COLO829 (cell line): ENCODE measurements around the gene ADGRV1.

ENCODE experiments used
- DNase-seq: peaks from one replicate; pipeline ENCODE4 v3.0.0; 2012; ENCODE audit warnings: low spot score

Gene ADGRV1

DNA sequence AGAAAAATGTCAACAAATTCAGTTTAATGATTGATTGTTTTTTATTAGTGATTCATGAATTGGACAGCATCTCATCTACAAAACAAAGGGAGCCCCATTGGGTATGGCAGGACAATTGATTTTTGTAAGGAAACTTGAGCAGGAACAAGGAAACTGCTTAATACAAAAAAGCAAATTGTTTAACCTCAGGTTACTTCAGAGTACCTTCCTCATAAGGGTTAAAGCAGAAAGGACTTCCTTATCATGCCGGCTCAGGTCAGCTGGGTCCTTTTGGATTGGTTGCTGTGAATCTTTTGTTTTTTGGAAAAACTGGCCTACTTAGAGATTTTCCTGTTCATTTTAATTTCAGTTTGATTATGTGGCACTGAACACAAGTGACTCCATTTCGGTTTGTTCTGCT lies 612.7 kb downstream of the ADGRV1 start:
- DNase-seq: no peak

DNA sequence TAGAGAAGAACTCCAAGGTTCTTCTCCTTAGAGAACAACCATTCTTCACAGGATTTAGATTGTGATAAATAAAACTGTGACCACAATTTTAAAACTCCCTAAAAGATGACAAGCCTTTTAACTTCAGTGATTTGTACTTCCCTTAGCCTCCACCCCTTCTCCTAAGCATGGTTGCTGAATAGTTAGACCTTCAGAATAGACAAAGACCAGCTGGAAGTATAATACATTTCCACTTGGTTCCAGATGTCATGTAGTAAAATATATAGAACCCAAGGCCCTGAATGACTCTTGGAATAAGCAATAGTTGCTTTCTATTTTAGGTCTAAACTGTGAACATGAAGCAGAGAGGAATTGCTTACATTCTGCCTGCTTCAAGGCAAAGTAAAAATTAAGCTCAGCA lies 615.8 kb downstream of the ADGRV1 start:
- DNase-seq: no peak

DNA sequence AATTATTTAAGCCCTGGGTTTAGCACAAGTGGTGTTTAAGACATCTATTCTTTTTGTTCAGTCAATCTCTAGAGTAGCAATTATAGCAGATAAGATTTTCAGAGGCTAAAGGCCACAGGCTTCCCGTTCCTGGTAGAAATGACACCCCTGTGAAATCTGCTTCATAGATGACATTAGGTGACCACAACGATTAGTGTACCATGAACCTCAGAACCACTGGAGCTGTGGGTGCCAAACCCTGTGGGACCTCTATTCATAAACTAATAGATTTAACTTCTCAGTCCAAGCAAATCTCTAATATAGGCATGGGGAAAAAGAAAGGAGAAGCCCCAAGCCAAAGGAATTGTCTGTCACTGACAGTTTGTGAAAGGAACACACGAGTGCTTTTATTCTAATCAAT lies 617.1 kb downstream of the ADGRV1 start:
- no peak for DNase-seq

DNA sequence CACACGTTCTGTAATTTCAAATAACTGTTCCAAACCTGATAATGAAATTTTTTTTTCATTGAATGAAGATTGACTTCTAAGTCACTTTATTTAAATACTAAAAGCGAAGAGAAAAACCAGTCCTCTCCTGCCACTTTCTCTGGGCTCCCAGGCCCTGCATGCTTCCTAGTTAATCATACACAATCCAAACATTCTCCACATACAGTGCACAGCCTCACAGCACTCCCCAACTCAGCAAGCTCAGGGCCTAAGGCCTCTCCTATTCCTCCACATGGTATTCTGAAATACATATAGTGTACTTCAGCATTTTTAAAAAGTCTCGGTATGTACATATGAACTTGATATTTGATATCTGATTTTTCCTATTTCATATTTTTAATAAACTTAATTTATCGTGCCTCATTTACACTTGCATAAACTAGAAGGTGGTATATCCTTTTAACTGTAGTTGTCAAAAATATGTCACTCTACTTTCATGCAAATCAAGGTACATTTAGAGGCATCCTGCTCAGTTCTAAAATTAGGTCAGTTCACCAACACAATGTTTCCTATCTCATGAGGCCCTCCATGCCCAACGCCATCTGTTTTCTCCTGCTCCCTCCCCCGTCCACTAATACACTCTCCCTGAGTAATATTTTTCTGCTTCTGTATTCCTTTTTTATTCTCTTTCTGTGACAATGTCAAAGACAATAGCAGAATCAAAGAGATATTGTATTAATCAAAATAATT lies 617.9 kb downstream of the ADGRV1 start:
- DNase-seq: no peak

DNA sequence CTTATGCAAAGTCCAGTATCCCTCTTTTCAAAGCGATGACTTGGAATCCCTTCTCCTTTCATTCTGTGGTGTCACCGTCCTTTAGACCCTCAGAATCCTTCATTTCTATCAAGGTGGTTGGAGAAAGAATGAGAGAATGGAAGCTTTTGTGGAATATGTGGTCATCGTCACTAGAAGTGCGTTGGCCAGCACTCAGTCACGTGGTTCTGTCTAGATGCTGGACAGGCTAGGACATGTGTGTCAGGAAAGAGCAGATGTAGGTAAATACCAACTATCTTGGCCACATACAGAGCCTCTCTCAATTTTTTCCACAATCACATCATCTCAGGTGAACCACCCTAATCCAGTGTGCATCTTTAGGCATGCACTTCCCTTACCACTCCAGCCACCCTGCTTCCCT lies 618.5 kb downstream of the ADGRV1 start:
- DNase-seq: no peak

DNA sequence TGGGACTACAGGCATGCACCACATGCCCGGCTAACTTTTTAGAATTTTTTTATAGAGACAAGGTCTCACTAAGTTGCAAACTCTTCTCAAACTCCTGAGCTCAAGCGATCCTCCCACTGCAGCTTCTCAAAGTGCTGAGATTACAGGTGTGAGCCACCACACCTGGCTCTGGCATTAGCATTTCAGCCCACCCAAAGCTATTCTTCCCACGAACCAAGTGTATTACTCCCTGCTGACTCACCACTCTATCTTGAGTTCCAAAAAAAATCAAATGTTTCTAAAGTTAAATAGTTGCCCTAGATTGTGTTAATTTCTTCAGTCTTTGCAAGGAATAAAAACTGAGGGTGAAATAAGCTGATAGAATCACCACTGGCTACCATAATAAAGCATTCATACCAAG lies 619.0 kb downstream of the ADGRV1 start:
- no peak for DNase-seq

DNA sequence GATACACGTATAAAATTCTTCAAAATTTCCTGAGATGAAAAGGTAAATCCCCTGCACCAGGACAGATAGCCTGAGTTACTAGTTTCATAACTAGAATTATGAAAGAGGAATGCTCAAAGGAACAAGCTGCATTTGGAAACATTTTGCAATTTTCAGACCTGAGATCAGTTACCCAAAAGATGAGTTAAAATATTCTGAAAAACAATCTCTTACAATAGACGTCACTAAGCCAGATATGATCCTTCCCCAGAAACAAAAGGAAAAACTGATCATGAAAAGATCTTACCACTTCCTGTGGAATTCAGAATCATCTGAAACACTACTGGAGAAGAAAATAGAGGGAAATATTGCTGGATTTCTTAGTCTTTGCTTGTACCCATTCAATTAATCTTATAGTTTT lies 619.9 kb downstream of the ADGRV1 start:
- DNase-seq: no peak

DNA sequence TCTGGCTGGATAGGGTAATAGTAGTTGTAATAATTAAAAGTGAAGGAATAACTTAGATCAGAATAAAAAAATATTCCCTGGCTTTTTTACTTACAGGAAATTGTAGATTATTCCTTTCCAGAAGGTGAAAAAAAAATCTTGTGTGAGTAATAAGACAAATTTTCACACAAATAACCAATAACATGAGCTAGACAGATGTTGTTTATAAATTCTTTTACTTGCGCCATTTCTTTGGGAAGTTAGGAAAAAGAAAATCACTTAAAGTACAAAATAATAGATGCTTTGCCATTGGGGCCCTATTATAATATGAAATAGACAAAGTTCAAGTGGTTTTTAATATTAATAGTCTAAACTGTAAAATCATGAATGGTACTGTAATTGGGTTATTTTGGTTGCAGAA lies 620.4 kb downstream of the ADGRV1 start:
- no peak for DNase-seq

DNA sequence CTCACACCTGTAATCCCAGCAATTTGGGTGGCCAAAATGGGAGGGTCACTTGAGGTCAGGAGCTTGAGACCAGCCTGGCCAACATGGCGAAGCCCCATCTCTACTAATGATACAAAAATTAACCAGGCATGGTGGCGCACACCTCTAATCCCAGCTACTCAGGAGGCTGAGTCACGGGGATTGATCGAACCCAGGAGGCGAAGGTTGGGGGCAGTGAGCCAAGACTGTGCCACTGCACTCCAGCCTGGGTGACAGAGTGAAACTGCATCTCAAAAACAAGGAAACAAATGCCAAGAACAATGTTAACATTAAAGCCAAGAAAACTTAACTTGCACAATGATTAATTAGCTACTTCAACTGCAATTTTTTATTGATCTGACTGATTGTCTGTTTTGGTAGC lies 621.9 kb downstream of the ADGRV1 start:
- DNase-seq: no peak

DNA sequence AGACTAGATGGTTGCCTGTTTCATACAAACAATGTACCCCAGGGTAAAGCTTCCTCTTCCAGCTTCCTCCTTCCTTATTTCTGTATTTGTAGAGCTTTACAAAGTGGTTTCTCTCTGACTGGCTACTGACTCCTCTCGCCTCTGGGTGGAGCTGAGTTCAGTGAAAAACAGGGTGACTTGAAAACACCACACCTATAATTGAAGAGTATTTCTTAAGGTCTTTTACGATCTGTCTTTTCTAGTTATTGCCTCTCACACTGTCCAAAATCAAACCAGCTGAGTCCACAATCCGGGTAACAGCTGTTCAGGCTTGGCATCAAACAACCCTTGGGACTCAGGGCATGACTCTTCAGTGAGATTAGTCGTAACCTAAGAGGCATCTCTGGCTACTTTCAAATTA lies 624.2 kb downstream of the ADGRV1 start:
- DNase-seq: no peak

DNA sequence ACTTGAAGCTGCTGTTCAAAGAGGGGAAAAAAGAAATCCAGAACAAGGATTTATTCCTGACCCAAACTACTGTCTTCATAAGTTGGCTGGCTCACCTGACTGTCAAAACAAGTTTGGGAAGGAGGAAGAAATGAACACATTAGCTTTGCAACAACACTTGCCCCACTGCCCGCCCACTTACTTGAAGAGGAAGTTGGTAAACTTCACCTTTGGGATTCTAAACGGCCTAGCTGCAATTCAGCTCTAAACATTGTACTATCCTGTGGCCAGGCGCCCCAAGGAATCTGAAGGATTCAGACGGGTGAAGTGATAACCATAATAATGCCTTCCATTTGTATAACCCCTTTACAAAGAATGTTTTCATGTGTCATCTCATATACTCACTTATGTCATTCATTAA lies 625.1 kb downstream of the ADGRV1 start:
- no peak for DNase-seq

DNA sequence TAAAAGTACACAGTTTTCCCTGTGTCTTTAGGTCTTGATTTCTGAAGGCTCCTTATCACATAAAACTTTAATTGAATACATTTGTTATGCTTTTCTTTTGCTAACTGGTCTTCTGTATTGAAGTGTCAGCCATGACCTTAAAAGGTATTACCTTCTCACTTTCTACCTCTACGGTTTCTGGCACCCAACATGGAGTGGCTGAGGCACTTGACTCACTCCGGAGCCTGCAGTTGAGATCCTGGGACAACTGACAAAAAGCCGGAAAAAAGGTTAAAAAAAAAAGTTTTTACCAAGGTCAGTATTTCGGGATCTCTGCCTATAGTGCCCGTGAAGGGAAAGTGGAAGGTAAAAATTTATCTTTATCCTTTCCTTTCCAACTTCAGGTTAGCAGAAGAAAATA lies 627.5 kb downstream of the ADGRV1 start:
- no peak for DNase-seq

DNA sequence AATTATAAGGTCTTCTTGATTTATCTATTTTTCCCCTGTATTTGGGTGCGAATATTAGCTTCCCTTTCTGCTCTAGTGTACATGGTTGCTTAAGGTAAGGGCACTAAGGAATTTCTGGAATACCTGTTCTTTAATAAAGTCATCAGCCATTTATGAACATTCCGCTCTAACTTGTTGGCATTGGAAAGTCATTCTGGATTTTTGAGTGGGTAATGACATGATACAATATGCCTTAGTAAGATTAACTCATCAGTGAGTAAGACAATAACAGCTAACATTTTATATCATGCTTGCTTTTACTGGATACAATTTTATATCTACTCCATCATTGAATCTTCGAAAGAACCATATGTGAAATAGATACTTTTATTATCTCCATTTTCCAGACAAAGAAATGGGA lies 628.4 kb downstream of the ADGRV1 start:
- no peak for DNase-seq

DNA sequence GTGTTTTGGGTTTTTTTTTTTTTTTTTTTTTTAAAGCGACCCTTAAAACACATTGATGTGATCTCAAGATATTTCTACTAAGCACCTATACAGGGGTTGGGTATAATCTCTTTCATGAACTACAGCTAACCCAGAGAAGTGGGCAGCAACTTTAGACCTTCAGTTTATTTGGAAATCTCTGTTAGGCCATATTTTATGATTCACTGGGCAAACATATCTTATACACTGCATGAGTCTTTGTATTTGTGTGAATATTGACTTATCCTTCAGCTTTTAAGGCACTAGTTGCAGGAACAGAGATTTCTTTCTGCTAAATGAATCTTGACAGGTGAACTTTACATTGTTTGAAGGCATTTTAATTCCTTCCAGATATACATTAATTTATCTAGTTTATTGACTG lies 630.2 kb downstream of the ADGRV1 start:
- no peak for DNase-seq

DNA sequence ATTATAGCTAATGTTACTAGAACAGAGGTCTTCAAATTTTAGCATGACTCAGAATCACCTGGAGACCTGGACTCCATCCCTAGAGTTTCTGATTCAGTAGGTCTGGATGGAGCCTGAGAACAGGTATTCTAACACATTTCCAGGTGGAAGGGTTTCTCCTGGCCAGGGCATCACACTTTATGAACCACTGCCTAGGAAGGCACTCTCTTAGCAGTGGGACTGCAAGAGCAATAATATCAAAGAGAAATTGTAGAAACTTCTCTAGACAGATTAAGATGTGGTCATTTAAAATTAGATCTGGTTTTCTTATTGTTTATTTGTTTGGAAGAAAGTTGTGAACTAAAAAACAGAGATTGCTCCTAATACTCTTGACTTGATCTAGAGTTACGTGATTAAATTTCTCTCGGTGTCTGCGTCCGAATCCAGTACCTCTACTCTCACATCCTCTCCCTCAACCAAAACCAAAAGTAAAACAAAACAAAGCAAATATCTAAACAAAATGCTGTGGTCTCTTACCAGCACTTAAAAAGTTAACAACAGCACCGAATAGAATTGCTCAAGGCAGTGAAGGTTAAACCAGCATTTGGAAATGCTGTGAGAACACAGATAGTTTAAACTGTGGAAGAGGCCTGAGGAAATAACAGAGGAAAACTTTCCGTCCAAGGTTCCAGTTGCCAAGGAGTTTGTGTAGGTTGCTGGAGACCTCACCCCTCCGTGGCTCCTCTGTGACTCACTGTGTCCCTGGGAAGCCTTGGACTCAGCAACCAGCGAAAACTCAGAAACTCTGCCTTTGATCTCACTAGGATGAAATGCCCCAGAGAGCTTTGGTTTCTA lies 631.1 kb downstream of the ADGRV1 start:
- DNase-seq: peak; percentile 10

DNA sequence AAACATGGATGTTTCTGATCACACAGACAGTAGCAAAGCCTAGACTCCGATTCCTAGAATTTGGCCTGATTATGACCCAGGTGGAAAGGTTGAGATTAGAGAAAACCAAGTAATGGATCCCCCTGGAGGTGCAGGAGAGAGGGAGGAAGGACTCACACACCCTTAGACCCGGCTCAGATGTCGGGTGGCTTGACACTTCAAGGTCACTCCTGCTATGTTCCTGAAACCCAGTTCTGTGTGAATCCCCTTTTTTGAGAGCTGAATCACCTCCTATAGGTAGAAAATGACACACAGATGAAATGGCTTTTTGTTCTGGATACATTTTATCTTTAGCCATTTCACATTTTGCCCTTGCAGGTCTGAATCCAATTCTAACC lies 631.7 kb downstream of the ADGRV1 start:
- no peak for DNase-seq

DNA sequence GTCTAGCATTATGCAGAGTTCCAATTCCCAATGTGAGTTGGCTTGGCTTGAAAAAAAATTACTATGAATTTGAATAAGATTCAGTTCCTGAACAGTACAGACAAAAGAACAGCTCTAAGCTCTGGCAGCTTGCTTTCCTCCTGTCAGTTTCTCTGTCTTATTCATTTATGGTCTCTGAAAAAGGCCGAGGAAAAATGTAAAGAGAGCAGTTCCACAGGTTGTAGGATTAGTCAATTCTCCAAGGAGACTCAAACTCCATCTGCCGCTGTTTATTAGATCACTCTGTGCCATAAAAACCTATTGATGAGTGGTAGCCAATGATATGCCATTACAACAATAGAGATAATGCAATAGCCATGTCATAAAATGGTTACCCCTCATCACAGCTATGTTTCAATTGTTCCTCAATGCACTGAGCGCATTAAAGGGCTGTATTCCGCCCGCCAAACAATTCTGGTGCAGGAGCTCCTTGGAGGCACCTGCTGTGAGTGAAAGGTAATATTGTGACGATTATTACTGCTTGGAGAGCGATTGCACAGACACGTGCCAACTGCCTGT lies 636.3 kb downstream of the ADGRV1 start:
- no peak for DNase-seq

DNA sequence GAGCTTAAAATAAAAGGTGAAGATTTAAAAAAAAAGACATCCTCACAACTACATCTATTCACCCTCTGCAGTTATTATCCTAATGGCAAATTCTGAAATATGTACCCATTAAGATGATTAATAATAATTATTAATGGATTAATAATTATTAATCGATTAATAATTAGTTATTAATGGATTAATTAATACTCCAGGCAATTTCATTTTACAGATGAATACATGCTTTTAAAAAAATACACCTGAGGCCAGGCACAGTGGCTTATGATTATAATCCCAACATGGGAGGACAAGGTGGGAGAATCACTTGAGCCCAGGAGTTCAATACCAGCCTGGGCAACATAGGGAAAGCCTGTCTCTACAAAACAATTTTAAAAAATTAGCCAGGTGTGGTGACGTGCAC lies 642.1 kb downstream of the ADGRV1 start:
- DNase-seq: no peak

DNA sequence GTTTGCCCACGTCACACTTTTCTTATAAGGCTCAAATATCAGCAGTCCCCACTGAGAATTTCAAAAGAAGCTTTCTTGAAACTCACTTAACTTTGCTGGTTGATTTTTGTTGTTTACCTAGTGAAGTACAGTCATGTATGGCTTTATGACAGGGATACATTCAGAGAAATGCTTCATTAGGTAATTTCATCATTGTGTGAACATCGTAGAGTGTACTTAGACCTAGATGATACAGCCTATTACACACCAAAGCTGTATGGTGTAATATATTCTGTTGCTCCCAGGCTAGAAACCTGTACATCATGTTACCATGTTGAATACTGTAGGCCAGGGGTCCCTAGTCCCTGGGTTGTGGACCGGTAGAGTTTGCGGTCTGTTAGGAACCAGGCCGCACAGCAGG lies 647.5 kb downstream of the ADGRV1 start:
- DNase-seq: no peak

DNA sequence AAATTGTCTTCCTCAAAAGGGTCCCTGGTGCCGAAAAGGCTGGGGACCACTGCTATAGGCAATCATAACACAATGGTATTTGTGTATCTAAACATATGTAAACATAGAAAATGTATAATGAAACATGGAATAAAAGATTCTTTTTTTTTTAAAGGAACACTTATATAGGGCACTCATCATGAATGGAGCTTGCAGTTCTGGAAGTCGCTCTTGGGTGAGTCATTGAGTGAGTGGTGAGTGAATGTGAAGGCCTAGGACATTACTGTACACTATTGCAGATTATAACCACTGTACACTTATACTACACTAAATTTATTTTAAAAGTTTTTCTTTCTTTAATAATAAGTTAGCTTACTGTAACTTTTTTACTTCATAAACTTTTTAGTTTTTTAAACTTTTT lies 648.1 kb downstream of the ADGRV1 start:
- no peak for DNase-seq

DNA sequence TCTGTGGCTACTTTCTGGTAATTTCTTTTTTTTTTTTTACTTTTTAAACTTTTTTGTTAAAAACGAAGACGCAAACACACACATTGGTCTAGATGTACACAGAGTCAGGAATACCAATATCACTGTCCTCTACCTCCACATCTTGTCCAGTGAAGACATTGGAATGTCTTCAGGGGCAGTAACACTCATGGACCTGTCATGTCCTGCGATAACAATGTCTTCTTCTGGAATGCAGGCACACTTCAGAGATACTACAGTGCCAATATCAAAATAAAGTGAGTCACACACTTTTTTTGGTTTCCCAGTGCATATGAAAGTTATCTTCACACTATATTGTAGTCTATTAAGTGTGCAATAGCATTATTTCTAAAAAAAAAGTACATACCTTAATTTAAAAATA lies 648.7 kb downstream of the ADGRV1 start:
- no peak for DNase-seq

DNA sequence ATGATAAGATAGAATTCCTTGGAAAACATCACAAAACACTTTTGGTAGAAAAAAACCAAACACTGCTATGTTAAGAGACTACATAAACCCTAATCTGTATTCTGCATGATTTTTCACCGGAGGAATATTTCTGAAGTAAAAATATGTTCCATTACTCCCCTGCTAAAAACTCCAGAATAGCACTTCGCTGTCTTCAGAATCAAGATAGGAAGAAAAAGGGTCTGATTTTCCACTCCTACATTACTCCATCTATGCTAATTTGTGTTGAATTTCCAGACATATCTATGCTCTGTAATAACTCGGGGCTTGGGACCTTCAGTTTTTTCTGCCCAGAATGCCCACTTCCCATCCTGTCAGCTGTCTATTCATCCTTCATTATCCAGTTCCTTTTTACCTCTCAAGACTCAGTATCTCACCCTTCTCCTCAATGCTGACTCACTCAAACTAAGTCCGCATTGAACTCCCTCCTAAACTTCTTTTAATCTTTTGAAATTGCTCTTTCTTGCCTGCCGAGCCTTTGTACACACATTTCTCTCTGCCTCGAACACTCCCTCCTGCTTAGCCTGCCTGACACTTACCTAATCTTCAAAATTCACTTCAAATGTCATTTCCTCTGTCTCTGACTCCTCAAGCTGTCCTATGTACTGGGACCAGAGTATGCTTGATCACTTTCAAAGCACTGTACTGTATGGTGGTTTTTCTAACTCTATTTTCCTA lies 653.6 kb downstream of the ADGRV1 start:
- DNase-seq: no peak

DNA sequence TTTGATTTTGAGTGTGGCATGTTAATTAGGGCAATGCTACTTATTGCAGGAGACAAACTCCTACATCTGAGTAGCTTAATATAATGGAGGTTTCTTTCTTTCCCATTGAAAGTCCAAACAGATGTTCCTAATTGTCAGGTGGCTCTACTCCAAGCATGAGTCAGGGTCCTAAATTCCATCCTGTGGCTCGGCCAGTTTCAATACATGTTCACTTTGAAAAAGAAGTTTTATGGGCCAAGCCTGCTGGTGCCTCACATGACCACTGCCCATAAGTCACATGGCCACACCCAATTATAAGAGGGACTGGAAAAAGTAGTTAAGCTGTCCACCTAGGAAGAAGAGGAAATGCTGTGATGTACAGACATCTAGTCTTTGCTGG lies 654.1 kb downstream of the ADGRV1 start:
- DNase-seq: peak; percentile 30
